K562 (cell line): ENCODE results near the gene CDH1. TPM values are rescaled to one million over a fixed set of nuclear protein-coding genes. Genes with fewer than 3 reads are reported as not detected.
A peak's percentile ranks its signal among the peaks of the same experiment; 100 is the strongest.

ENCODE experiments used
- ATAC-seq: fragments of 200-7000 bp; cut with Tn5 transposase; 3 replicates; pipeline ENCODE4 v1.9.1; 2020; ENCODE audit warnings: moderate library complexity
- BruUV-seq: library from RNA; stranded (reverse); fragments of 400-500 nt; replicated peaks from 2 replicates; lab custom pipeline; 2021; lab: Mats Ljungman, UMichigan
- CTCF ChIA-PET: fragments of 300-600 bp; formaldehyde crosslinking; extraction: SDS; loops from one replicate; lab custom pipeline; 2021; ENCODE audit warnings: low intra/inter-chr PET ratio; lab: Yijun Ruan, JAX
- POLR2A ChIA-PET: fragments of 300-600, 350-650 bp; sonication (Branson Sonifier 250); formaldehyde crosslinking; extraction: SDS; loops from one replicate; lab custom pipeline; 2021; ENCODE audit warnings: antibody characterized with exemption, inconsistent platforms; lab: Yijun Ruan, JAX
- DNase-seq, 4 experiments: peaks; one replicate each; pipeline versions ENCODE4 v3.0.0 to v3.0.0-alpha.2; 2011 to 2018; ENCODE audit warnings: low spot score in 3 of 4, mixed read lengths in 3 of 4; ENCODE audit errors: extremely low read depth in 1 of 4
- FAIRE-seq: peaks from 2 replicates; lab custom pipeline; 2011; peaks lifted over from hg19 to GRCh38; lab: Jason Lieb, UNC
- H2AFZ ChIP-seq: 2 replicates; pipeline ENCODE4 v1.6.0; 2011; ENCODE audit warnings: low read depth, low read length, control low read depth, inconsistent platforms
- H3K27ac ChIP-seq: fragments of 200-600 bp; 3 replicates; pipeline ENCODE4 v1.8.0; 2011; ENCODE audit warnings: low read depth, mild to moderate bottlenecking, control low read depth, inconsistent platforms, low read length, moderate library complexity, mixed read lengths; ENCODE audit errors: extremely low read depth
- H3K27me3 ChIP-seq, 2 experiments: fragments of 300-600 bp in 1 of 2; 2 replicates in 1 of 2; 3 replicates in 1 of 2; pipeline versions ENCODE4 v1.6.0 to v1.8.0; 2011; ENCODE audit warnings: inconsistent platforms in 2 of 2, low read length in 2 of 2, mild to moderate bottlenecking in 1 of 2, mixed read lengths in 1 of 2, moderate library complexity in 1 of 2; ENCODE audit not compliant: control insufficient read depth in 2 of 2, insufficient read depth in 2 of 2
- H3K36me3 ChIP-seq: fragments of 300-600 bp; 3 replicates; pipeline ENCODE4 v1.8.0; 2011; ENCODE audit warnings: mild to moderate bottlenecking, low read length, inconsistent platforms; ENCODE audit not compliant: control insufficient read depth, insufficient read depth
- H3K4me1 ChIP-seq, 2 experiments: fragments of 200-600 bp in 1 of 2; replicated peaks in 1 of 2; 2 replicates in 1 of 2; 3 replicates in 1 of 2; pipeline versions ENCODE4 v1.5.1 to v1.8.0; 2011; ENCODE audit warnings: inconsistent platforms in 2 of 2, low read length in 2 of 2, mild to moderate bottlenecking in 1 of 2, mixed read lengths in 1 of 2, moderate library complexity in 1 of 2; ENCODE audit not compliant: control insufficient read depth in 2 of 2, insufficient read depth in 2 of 2
- H3K4me2 ChIP-seq: 2 replicates; pipeline ENCODE4 v1.6.1; 2011; ENCODE audit warnings: low read length, control low read depth, inconsistent platforms, mixed read lengths; ENCODE audit not compliant: insufficient read depth
- H3K4me3 ChIP-seq: fragments of 200-600 bp; sonication (generic), shearing (Covaris generic); 2 replicates; pipeline ENCODE4 v1.5.1; 2016; ENCODE audit warnings: control low read depth, inconsistent platforms
- H3K79me2 ChIP-seq: fragments of 200-600 bp; 3 replicates; pipeline ENCODE4 v1.8.0; 2011; ENCODE audit warnings: low read length, inconsistent platforms; ENCODE audit not compliant: control insufficient read depth, insufficient read depth
- H3K9ac ChIP-seq, 2 experiments: 2 replicates each; pipeline versions ENCODE4 v1.6.0 to v1.6.1; 2011; ENCODE audit warnings: low read depth in 2 of 2, low read length in 2 of 2, control low read depth in 1 of 2, inconsistent platforms in 1 of 2, mild to moderate bottlenecking in 1 of 2, mixed read lengths in 1 of 2; ENCODE audit not compliant: insufficient read depth in 1 of 2
- H3K9me1 ChIP-seq: one replicate; pipeline ENCODE4 v1.6.0; 2011; ENCODE audit warnings: inconsistent platforms, mild to moderate bottlenecking, low read length, moderate library complexity; ENCODE audit not compliant: control insufficient read depth, insufficient read depth
- H3K9me3 ChIP-seq: replicated peaks from 2 replicates; pipeline ENCODE4 v1.5.1; 2011; ENCODE audit warnings: low read depth, low read length, inconsistent platforms; ENCODE audit not compliant: control insufficient read depth, insufficient read depth
- H4K20me1 ChIP-seq: replicated peaks from 2 replicates; pipeline ENCODE4 v1.6.1; 2011; ENCODE audit warnings: low read length, inconsistent platforms, mixed read lengths; ENCODE audit not compliant: control insufficient read depth, insufficient read depth
- ZNF121 ChIP-seq: sonication (generic); formaldehyde crosslinking; conservative IDR thresholded peaks from 2 replicates; pipeline ENCODE4 v1.8.0; 2022; ENCODE audit warnings: missing genetic modification reagents
- ZNF766 ChIP-seq: fragments of 200-800 bp; sonication (Bioruptor generic); conservative IDR thresholded peaks from 2 replicates; pipeline ENCODE4 v1.6.1; 2016; ENCODE audit warnings: missing genetic modification characterization, missing compliant biosample characterization
- ZZZ3 ChIP-seq: fragments of 450-650 bp; IDR thresholded peaks from 2 replicates; pipeline ENCODE4 v1.6.1; 2016; ENCODE audit warnings: antibody characterized with exemption, mild to moderate bottlenecking, moderate library complexity
- WGBS: fragments of 100-300 bp; shearing (Covaris generic); methylation state at CpG from one replicate; pipeline ENCODE4 v1.1.6; 2016; ENCODE audit warnings: low coverage, mixed read lengths; ENCODE audit not compliant: insufficient coverage; ENCODE audit errors: missing lambda C conversion rate; 5-methylcytosine and 5-hydroxymethylcytosine counted together
- in situ Hi-C: fragments of 300-500 bp; cut with MboI; formaldehyde crosslinking; loops from 4 replicates; pipeline ENCODE4 v1.15.0; 2018; ENCODE audit warnings: inconsistent platforms, mixed read lengths
- intact Hi-C: fragments of 100-400 bp; cut with micrococcal nuclease; formaldehyde crosslinking; loops from 2 replicates; pipeline ENCODE4 v1.14.2; 2022
- polyA plus RNA-seq, 8 experiments: library from polyadenylated mRNA; depleted of rRNA in 4 of 8; stranded (reverse) in 5 of 8; unstranded in 3 of 8; fragments of >200 nt; fragmentation: Nextera tagmentation in 2 of 8; fragmentation: Illumina TruSeq in 1 of 8; extraction: Ambion mirVana in 2 of 8; extraction: Trizol in 1 of 8; gene quantifications; 2 replicates each; pipeline versions ENCODE4 v1.2.1 to v1.2.3, GENCODE V29; 2011 to 2014; ENCODE audit warnings: inconsistent platforms in 1 of 8, missing spikeins in 1 of 8
- total RNA-seq, 7 experiments: library from RNA; depleted of rRNA in 6 of 7; stranded (reverse); fragments of >200 nt in 6 of 7; fragmentation: Illumina TruSeq in 2 of 7; extraction: Trizol in 2 of 7; gene quantifications; 2 replicates each; pipeline versions ENCODE4 v1.2.1 to v1.2.3, GENCODE V29; 2011 to 2021; ENCODE audit warnings: low replicate concordance in 1 of 7

CDH1 gene
- total and polyA plus RNA-seq, 9 of the 15 experiments (the other 6 are each of a cell fraction or from before 2014, with no cell fraction given), result 0.01 to 0.69 TPM; not detected in 7

GRCh38 chr16:68776821-68777485 is 39.9 kb downstream of the CDH1 start:
- no peaks in the 10 kb centered on the region for H4K20me1 ChIP-seq
- no peak overlapping the region for H3K27ac ChIP-seq
- H3K9me1 ChIP-seq, result no peaks in the 10 kb centered on the region
- peak overlapping the region; percentile 64 for H2AFZ ChIP-seq
- DNase-seq (no peak), ATAC-seq (no peak), FAIRE-seq (peak; percentile 69)
- TF ChIP-seq ZNF766 (CRISPR knock-in tag), result no peak
- 0 out of 2 replicates have a peak, but pooled peaks have one; percentile 1 for TF ChIP-seq ZNF121 (CRISPR knock-in tag)
- no peak for TF ChIP-seq ZZZ3
- BruUV-seq, result no TSS peak
- ChIA-PET POLR2A (interaction anchor here (1.2 to 2.1 kb wide), 2 partner anchors 12 to 38 kb away, joined by 3 to 7 read pairs; no protein-coding TSS in a partner anchor), CTCF (no interaction called here)
- H3K4me3 ChIP-seq, result no peak overlapping the region
- H3K36me3 ChIP-seq, result no peaks in the 10 kb centered on the region
- no peak overlapping the region for H3K4me2 ChIP-seq
- H3K9ac ChIP-seq, result no peak overlapping the region
- peaks cover 2 to 7% of the 10 kb centered on the region in 2 experiments; a peak in 4 of 5 replicates for H3K4me1 ChIP-seq
- WGBS, result 18% methylated on average over 6 of the region's 6 CpGs
- in situ Hi-C loops, result no loop called here
- intact Hi-C loops, result no loop called here
- H3K9me3 ChIP-seq, result no peaks in the 10 kb centered on the region
- no peaks in the 10 kb centered on the region for H3K79me2 ChIP-seq
- peaks cover 0 to 2% of the 10 kb centered on the region in 2 experiments; a peak in 1 of 5 replicates for H3K27me3 ChIP-seq
